BE2C (cell line): ENCODE results near the gene EML4.

Experiments used
- DNase-seq: peaks from one replicate; pipeline ENCODE4 v3.0.0-alpha.2; 2020
- H3K27me3 ChIP-seq: fragments of 250-450 bp; sonication (Bioruptor Pico); 2 replicates; pipeline ENCODE4 v1.5.1; 2020; ENCODE audit warnings: mild to moderate bottlenecking
- H3K36me3 ChIP-seq: fragments of 250-450 bp; sonication (Bioruptor Pico); 2 replicates; pipeline ENCODE4 v1.5.1; 2020; ENCODE audit warnings: mild to moderate bottlenecking
- H3K4me1 ChIP-seq: fragments of 250-450 bp; sonication (Bioruptor Pico); 2 replicates; pipeline ENCODE4 v1.5.1; 2020
- H3K4me3 ChIP-seq: 2 replicates; pipeline ENCODE4 v1.5.1; 2011; ENCODE audit warnings: low read depth, low read length
- H3K9me3 ChIP-seq: fragments of 250-450 bp; sonication (Bioruptor Pico); 2 replicates; pipeline ENCODE4 v1.5.1; 2020
- TF ChIP-seq, protein P1 (sequence below): IDR thresholded peaks from 2 replicates; pipeline ENCODE4 v1.5.1; 2012; ENCODE audit warnings: mild to moderate bottlenecking, low read depth, low read length

EML4 gene

DNA sequence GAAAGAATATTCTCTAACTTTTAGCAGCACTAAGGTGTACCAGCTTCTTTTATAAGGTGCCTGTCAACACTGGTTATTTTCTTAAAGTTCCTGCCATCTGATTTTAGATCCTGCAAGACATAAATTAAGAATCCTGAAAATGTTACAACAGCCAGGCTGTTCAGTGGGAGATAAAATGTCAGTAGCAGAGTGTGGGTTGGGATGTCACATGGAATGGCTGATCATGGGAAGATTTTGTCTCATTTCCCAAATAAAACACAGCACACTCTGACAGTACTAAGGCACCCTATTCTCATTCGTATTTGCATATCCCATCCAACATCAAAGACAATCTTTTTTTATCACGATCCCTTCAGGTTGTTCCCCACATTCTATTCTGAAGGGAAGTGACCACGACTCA is 194.3 kb downstream of the EML4 start:
- Histone ChIP-seq H3K36me3 (no peaks in the 10 kb centered on the region), H3K9me3 (no peaks in the 10 kb centered on the region), H3K27me3 (no peaks in the 10 kb centered on the region), H3K4me3 (no peak overlapping the region), H3K4me1 (no peaks in the 10 kb centered on the region)
- TF ChIP-seq, protein P1, sequence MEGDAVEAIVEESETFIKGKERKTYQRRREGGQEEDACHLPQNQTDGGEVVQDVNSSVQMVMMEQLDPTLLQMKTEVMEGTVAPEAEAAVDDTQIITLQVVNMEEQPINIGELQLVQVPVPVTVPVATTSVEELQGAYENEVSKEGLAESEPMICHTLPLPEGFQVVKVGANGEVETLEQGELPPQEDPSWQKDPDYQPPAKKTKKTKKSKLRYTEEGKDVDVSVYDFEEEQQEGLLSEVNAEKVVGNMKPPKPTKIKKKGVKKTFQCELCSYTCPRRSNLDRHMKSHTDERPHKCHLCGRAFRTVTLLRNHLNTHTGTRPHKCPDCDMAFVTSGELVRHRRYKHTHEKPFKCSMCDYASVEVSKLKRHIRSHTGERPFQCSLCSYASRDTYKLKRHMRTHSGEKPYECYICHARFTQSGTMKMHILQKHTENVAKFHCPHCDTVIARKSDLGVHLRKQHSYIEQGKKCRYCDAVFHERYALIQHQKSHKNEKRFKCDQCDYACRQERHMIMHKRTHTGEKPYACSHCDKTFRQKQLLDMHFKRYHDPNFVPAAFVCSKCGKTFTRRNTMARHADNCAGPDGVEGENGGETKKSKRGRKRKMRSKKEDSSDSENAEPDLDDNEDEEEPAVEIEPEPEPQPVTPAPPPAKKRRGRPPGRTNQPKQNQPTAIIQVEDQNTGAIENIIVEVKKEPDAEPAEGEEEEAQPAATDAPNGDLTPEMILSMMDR, result no peak
- no peak for DNase-seq

DNA sequence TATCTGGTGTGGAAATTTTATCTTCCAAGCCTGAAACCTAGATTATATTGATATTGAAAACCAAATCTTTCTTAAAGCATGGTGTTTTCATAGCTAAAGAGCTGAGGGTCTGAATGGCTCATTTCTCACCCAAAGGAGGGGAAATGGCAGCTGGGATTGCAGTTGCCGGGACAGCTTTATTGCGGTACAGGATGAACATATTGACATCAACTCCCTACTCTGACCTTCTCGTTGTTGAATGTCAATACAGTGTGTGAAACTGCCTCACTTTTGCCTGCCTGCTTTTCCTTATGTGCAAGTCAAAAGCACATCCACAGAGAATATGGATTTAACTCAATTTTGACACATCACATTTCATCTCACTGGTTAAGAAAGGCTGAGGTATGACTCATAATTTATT is 195.5 kb downstream of the EML4 start:
- no peak for DNase-seq
- no peaks in the 10 kb centered on the region for H3K9me3 ChIP-seq
- TF ChIP-seq, protein P1, result no peak
- H3K27me3 ChIP-seq, result no peaks in the 10 kb centered on the region
- H3K36me3 ChIP-seq, result no peaks in the 10 kb centered on the region
- no peak overlapping the region for H3K4me3 ChIP-seq
- H3K4me1 ChIP-seq, result peaks cover 4% of the 10 kb centered on the region

- TF ChIP-seq, protein P1, result no peak
- no peaks in the 10 kb centered on the region for H3K9me3 ChIP-seq
- peaks cover 9% of the 10 kb centered on the region for H3K4me1 ChIP-seq
- H3K4me3 ChIP-seq, result no peak overlapping the region
- no peaks in the 10 kb centered on the region for H3K36me3 ChIP-seq
- no peaks in the 10 kb centered on the region for H3K27me3 ChIP-seq
- no peak for DNase-seq
These were observed 197.3 kb downstream of the EML4 start for GRCh38 chr2:42366411-42366810.

DNA sequence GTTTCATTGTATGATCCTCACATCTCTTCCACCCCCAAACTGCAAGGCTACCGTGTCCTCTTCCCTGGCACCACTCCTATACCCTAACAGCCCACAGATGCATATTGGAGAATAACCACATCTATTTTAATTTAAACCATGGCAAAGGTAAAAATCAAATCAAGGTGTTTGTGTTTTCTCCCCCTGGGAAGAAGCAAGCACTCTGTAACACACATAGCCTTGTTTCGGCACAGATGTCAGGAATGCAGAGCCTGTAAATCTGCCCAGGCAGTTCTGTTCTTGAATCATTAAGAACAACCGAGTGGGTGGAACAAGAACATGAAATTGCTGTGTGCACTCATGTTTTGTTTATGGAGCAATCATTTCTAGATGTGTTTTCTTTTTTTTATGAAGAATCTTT is 198.7 kb downstream of the EML4 start:
- Histone ChIP-seq H3K4me3 (no peak overlapping the region), H3K4me1 (peaks cover 20% of the 10 kb centered on the region), H3K27me3 (no peaks in the 10 kb centered on the region), H3K9me3 (no peaks in the 10 kb centered on the region), H3K36me3 (no peaks in the 10 kb centered on the region)
- no peak for DNase-seq
- TF ChIP-seq, protein P1, result no peak

GRCh38 chr2:42368817-42369531 is 199.8 kb downstream of the EML4 start:
- Histone ChIP-seq H3K36me3 (no peaks in the 10 kb centered on the region), H3K4me3 (no peak overlapping the region), H3K9me3 (no peaks in the 10 kb centered on the region), H3K4me1 (peaks cover 21% of the 10 kb centered on the region), H3K27me3 (no peaks in the 10 kb centered on the region)
- TF ChIP-seq, protein P1, result no peak
- no peak for DNase-seq

DNA sequence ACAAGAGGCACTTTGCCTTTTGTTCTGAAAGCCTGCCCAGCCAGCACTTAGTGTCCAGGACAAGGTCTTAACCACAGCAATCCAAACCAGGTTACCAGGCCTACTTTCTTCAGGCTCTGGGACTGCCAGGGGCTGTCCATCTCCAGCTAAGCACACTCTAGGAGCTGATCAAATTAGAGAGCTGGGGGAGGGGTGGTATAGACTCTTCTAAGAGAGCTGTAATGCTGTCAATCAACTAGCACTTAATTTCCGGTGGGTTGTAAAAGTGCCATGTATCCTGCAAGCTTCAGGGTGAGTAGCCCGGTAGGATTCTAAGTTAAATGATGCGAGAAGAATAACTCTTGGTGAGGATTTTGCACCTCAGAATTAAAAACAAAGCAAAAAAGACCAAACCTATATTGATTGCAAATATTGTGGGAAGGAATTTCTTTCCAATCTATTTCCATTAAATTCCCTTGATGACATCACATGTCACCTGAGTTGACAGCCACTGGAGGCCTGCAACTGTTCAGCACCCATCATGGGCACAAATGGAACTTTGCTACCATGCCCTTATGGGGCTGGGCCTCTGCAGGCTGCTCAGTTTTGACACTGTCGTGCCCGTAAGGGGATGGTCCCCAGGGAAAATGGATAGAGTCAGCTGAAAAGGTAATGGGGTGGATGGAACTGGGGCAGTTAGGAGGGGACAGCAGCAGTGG is 200.5 kb downstream of the EML4 start:
- H3K9me3 ChIP-seq, result no peaks in the 10 kb centered on the region
- H3K36me3 ChIP-seq, result no peaks in the 10 kb centered on the region
- TF ChIP-seq, protein P1, result no peak
- H3K4me3 ChIP-seq, result no peak overlapping the region
- peaks cover 21% of the 10 kb centered on the region for H3K4me1 ChIP-seq
- H3K27me3 ChIP-seq, result no peaks in the 10 kb centered on the region
- DNase-seq, result peak; percentile 38
